Memory B cell (primary cell): ENCODE data around the gene RAD51C.
"Not testable (repeated sequence)": the region's sequence is repeated elsewhere in the genome, so short reads cannot be mapped to it uniquely, and the experiment has no call there.

ENCODE experiments used
- ATAC-seq: fragments of 150-1000 bp; cut with Tn5 transposase; 2 replicates; pipeline ENCODE4 v1.10.0; 2021; ENCODE audit warnings: low read depth, mild to moderate bottlenecking, moderate library complexity
- DNase-seq, 2 donors: peaks; one replicate each; pipeline ENCODE4 v3.0.0; 2022; ENCODE audit warnings: low spot score in 2 of 2
- H3K27ac Mint-ChIP-seq: one replicate; pipeline ENCODE4 v1.8.0; 2022; ENCODE audit warnings: mild to moderate bottlenecking, moderate library complexity, mixed read lengths
- H3K27me3 Mint-ChIP-seq: one replicate; pipeline ENCODE4 v1.8.0; 2022; ENCODE audit warnings: mixed read lengths
- H3K36me3 Mint-ChIP-seq: one replicate; pipeline ENCODE4 v1.8.0; 2022; ENCODE audit warnings: mild to moderate bottlenecking, mixed read lengths
- H3K4me1 Mint-ChIP-seq: one replicate; pipeline ENCODE4 v1.8.0; 2022; ENCODE audit warnings: mixed read lengths
- H3K4me3 Mint-ChIP-seq: one replicate; pipeline ENCODE4 v1.8.0; 2022; ENCODE audit warnings: mild to moderate bottlenecking, moderate library complexity, mixed read lengths
- H3K9me3 Mint-ChIP-seq: one replicate; pipeline ENCODE4 v1.8.0; 2022; ENCODE audit warnings: mixed read lengths

RAD51C gene

DNA sequence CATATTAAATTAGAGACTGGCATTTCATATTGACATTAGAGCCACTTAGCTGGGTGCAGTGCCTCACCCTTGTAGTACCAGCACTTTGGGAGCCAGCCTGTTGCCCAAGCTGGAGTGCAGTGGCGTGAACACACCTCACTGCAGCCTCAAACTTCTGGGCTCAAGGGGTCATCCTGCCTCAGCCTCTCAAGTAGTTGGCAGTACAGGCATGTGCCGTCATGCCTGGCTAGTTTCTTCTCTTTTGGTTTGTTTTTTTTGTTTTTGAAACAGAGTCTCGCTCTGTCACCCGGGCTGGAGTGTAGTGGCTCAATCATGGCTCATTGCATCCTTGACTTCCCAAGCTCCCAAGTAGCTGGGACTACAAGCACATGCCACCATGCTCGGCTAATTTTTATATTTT is 72.0 kb downstream of the RAD51C start:
- Mint-ChIP-seq H3K9me3 (no peaks in the 10 kb centered on the region), H3K4me3 (no peak overlapping the region), H3K36me3 (no peaks in the 10 kb centered on the region), H3K27ac (no peak overlapping the region), H3K27me3 (peaks cover 11% of the 10 kb centered on the region), H3K4me1 (peaks cover 4% of the 10 kb centered on the region)
- DNase-seq (no peak), ATAC-seq (no peak)

DNA sequence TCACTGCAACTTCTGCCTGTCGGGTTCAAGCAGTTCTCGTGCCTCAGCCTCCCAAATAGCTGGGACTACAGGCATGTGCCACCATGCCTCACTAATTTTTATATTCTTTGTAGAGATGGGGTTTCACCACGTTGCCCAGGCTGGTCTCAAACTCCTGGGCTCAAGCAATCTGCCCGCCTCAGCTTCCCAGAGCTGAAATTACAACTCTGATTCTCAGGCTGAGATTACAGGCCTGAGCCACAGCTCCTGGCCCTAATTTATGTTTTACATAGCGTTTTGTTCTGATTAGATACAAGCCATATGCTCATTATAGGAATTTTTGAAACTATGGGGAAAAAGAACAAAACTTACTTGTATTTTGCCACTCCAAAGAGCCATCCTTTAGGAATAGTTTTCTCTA is 86.1 kb downstream of the RAD51C start:
- not testable (repeated sequence) for H3K27ac Mint-ChIP-seq, H3K4me3 Mint-ChIP-seq, DNase-seq, H3K4me1 Mint-ChIP-seq, H3K9me3 Mint-ChIP-seq, H3K27me3 Mint-ChIP-seq, H3K36me3 Mint-ChIP-seq, ATAC-seq

DNA sequence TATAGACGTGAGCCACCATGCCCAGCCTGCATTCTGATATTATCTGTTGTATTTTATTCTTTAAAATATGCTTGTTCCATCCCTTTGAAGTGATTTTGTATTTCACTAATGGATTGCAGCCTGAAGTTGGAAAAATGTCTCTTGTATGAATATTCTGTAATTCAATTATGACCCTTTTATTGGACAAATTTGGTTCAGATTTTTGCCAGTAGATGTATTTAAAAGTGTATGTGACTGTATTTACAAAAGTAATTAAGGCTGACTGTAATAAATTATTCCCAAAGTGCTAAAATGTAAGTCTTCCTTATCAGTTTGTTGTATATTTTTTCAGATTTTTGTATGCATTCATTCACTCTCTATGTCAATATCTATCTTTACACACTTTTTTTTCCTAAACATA is 87.0 kb downstream of the RAD51C start:
- ATAC-seq: no peak
- no peaks in the 10 kb centered on the region for H3K9me3 Mint-ChIP-seq
- DNase-seq: no peak
- H3K4me1 Mint-ChIP-seq: no peaks in the 10 kb centered on the region
- no peaks in the 10 kb centered on the region for H3K27me3 Mint-ChIP-seq
- H3K4me3 Mint-ChIP-seq: no peak overlapping the region
- H3K27ac Mint-ChIP-seq: no peak overlapping the region
- H3K36me3 Mint-ChIP-seq: no peaks in the 10 kb centered on the region

DNA sequence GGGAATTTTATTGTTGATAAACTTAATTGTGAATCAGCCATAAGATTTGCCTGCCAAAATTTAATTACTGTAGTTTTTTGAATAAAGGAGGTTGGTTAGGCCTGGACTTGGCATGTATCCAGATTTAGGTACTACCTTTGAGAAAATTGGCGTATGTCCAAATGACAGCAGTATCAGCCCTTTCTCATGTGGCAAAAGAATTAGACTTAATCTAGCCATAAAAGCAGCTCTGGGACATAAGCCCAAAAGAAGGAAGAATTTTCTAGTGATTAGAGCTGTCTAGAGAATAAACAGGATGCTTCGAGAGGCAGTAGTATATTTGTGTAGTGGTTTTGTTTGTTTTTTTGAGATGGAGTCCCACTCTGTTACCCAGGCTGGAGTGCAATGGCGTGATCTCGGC is 91.0 kb downstream of the RAD51C start:
- Mint-ChIP-seq H3K27ac (no peak overlapping the region), H3K4me3 (no peak overlapping the region), H3K4me1 (no peaks in the 10 kb centered on the region), H3K9me3 (no peaks in the 10 kb centered on the region), H3K36me3 (no peaks in the 10 kb centered on the region), H3K27me3 (no peaks in the 10 kb centered on the region)
- DNase-seq: no peak
- no peak for ATAC-seq

DNA sequence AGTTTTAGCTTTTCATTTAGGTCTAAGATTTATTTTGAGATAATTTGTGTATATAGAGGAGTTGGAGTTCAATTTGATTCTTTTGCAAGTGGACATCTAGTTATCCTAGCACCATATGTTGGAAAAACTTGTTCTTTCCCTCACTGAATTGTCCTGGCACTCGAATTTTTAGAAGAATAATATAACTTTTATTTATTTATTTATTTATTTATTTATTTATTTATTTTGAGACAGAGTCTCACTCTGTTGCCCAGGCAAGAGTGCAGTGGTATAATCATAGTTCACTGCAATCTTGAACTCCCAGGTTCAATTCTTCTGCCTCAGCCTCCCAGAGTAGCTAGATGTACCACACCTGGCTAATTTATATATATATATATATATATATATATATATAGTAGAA is 92.7 kb downstream of the RAD51C start:
- H3K36me3 Mint-ChIP-seq: no peaks in the 10 kb centered on the region
- H3K27me3 Mint-ChIP-seq: no peaks in the 10 kb centered on the region
- DNase-seq (no peak), ATAC-seq (no peak)
- H3K27ac Mint-ChIP-seq: no peak overlapping the region
- no peaks in the 10 kb centered on the region for H3K4me1 Mint-ChIP-seq
- H3K4me3 Mint-ChIP-seq: no peak overlapping the region
- H3K9me3 Mint-ChIP-seq: no peaks in the 10 kb centered on the region
